ENCODE data around the gene CSMD2. TPM values are rescaled to one million over a fixed set of nuclear protein-coding genes. Genes with fewer than 3 reads are reported as not detected.

CSMD2 gene
- polyA plus RNA-seq, 4 donors, result under 0.01 to 0.54 (median 0.09) TPM

DNA sequence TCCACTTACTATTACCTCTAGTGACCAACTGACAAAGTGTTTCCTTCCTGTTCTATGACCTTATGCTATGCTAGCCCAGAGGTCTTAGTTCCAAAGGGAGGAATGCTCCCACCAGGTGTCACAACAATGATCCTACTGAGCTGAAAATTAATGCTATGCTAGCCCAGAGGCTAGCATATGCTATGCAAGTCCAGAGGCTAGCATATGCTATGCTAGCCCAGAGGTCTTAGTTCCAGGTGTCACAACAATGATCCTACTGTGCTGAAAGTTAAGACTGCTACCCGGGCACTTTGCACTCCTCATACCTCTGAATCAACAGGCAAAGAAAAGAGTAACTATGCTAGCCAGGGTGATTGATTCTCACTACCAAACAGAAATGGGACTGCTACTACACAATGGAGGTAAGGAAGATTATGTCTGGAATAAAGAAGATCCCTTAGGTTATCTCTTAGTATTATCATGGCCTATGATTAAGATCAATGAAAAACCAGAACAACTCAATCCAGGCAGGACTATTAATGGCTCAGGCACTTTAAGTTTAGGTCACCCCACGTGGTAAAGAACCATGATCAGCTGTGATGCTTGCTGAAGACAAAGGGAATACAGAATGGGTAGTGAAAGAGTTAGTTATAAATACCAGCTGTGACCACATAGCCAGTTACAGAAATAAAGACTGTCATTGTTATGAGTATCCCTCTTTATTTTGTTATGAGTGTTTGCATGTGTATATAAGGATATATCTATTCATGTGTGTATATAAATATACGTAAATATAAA lies 114.1 kb downstream of the CSMD2 start:
- FAIRE-seq, result no peak
- no peaks in the 10 kb centered on the region for H3K4me1 ChIP-seq (ENCODE audit: control insufficient read depth in 3 of 3, insufficient read depth in 2 of 3, low read depth in 1 of 3, low read length in 2 of 3)
- H3K9me3 ChIP-seq (ENCODE audit: control insufficient read depth in 2 of 2, insufficient read depth in 1 of 2, low read depth in 1 of 2, low read length in 1 of 2), result peaks cover 0 to 2% of the 10 kb centered on the region in 2 donors
- no peak for DNase-seq
- 60 to 71% (median 67%) methylated on average over 3 of the region's 3 CpGs for WGBS, 3 donors
- H3K36me3 ChIP-seq (ENCODE audit: control insufficient read depth in 3 of 3, insufficient read depth in 2 of 3, low read depth in 1 of 3, low read length in 3 of 3), result no peaks in the 10 kb centered on the region
- H3K27ac ChIP-seq (ENCODE audit: low read depth in 1 of 3, low read length in 2 of 3), result no peak overlapping the region
- no peaks in the 10 kb centered on the region for H3K27me3 ChIP-seq (ENCODE audit: control insufficient read depth in 3 of 3, insufficient read depth in 3 of 3, low read length in 3 of 3)
- no peak overlapping the region for H3K4me3 ChIP-seq (ENCODE audit: low read depth in 1 of 3, low read length in 3 of 3)

DNA sequence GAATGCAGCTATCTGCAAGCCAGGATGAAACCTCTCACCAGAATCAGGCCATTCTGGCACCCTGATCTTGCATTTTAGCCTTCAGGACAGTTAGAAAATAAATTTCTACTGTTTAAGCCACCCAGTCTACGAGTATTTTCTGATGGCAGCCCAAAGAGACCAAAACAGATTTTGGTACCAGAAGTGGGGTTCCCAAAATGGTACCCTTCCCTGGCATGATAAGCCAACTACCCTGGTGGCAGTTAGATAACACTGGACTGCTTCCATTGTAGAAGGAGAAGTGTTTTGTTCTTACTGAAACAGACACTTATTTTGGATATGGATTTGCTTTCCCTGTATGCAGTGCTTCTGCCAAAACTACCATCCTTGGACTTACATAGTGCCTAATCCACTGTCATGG lies 115.0 kb downstream of the CSMD2 start:
- no peak overlapping the region for H3K27ac ChIP-seq (ENCODE audit: low read depth in 1 of 3, low read length in 2 of 3)
- H3K4me1 ChIP-seq (ENCODE audit: control insufficient read depth in 3 of 3, insufficient read depth in 2 of 3, low read depth in 1 of 3, low read length in 2 of 3), result no peaks in the 10 kb centered on the region
- peaks cover 0 to 2% of the 10 kb centered on the region in 2 donors for H3K9me3 ChIP-seq (ENCODE audit: control insufficient read depth in 2 of 2, insufficient read depth in 1 of 2, low read depth in 1 of 2, low read length in 1 of 2)
- H3K27me3 ChIP-seq (ENCODE audit: control insufficient read depth in 3 of 3, insufficient read depth in 3 of 3, low read length in 3 of 3), result no peaks in the 10 kb centered on the region
- WGBS, 3 donors, result 17 to 61% (median 33%) methylated on average over 1 of the region's 1 CpG
- DNase-seq (no peak), FAIRE-seq (no peak)
- no peak overlapping the region for H3K4me3 ChIP-seq (ENCODE audit: low read depth in 1 of 3, low read length in 3 of 3)
- H3K36me3 ChIP-seq (ENCODE audit: control insufficient read depth in 3 of 3, insufficient read depth in 2 of 3, low read depth in 1 of 3, low read length in 3 of 3), result no peaks in the 10 kb centered on the region

DNA sequence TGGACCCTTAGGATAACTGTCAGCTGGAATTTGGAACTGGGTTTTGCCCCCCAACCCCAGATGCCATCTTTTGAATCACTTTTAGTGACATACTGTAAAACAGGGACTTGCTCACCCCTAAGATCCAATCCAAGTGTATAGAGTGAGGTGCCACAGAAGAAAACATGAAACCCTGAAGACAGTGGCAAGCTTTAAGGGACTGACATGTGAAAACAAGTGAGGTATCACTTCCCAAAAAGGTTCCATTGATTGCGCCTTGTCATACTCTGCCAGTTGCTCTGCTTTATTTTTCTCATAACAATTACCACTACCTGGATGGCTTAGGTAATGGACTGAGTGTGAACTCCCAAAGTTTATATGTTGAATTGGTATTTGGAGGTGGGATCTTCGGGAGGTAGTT lies 115.6 kb downstream of the CSMD2 start:
- WGBS, 3 donors, result 46 to 89% (median 55%) methylated on average over 2 of the region's 2 CpGs
- Histone ChIP-seq H3K4me1 (ENCODE audit: control insufficient read depth in 3 of 3, insufficient read depth in 2 of 3, low read depth in 1 of 3, low read length in 2 of 3) (no peaks in the 10 kb centered on the region), H3K4me3 (ENCODE audit: low read depth in 1 of 3, low read length in 3 of 3) (no peak overlapping the region), H3K36me3 (ENCODE audit: control insufficient read depth in 3 of 3, insufficient read depth in 2 of 3, low read depth in 1 of 3, low read length in 3 of 3) (no peaks in the 10 kb centered on the region), H3K9me3 (ENCODE audit: control insufficient read depth in 2 of 2, insufficient read depth in 1 of 2, low read depth in 1 of 2, low read length in 1 of 2) (peaks cover 0 to 2% of the 10 kb centered on the region in 2 donors), H3K27ac (ENCODE audit: low read depth in 1 of 3, low read length in 2 of 3) (no peak overlapping the region), H3K27me3 (ENCODE audit: control insufficient read depth in 3 of 3, insufficient read depth in 3 of 3, low read length in 3 of 3) (no peaks in the 10 kb centered on the region)
- DNase-seq (no peak), FAIRE-seq (no peak)

DNA sequence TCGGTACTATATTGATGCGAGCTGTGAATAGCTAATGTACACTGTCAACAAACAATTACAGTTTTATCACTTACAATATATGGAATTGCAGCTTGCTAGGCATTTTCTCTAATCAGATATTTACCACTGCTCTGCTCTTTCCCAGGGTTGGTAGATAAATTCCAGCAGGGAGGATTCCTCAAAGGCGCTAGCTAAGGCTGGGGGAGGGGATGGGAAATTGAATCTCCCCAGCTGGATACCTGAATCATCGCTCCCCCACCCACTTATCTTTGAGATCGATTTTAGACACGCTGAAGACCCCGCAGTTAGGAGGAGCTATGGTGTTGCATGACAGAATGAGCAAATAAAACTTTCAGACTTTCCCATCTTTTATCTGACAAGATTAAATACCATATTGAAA lies 127.2 kb downstream of the CSMD2 start:
- Histone ChIP-seq H3K36me3 (ENCODE audit: control insufficient read depth in 3 of 3, insufficient read depth in 2 of 3, low read depth in 1 of 3, low read length in 3 of 3) (no peaks in the 10 kb centered on the region), H3K4me3 (ENCODE audit: low read depth in 1 of 3, low read length in 3 of 3) (no peak overlapping the region), H3K9me3 (ENCODE audit: control insufficient read depth in 2 of 2, insufficient read depth in 1 of 2, low read depth in 1 of 2, low read length in 1 of 2) (no peaks in the 10 kb centered on the region), H3K4me1 (ENCODE audit: control insufficient read depth in 3 of 3, insufficient read depth in 2 of 3, low read depth in 1 of 3, low read length in 2 of 3) (no peaks in the 10 kb centered on the region), H3K27me3 (ENCODE audit: control insufficient read depth in 3 of 3, insufficient read depth in 3 of 3, low read length in 3 of 3) (peaks cover 0 to 2% (median 0%) of the 10 kb centered on the region in 3 donors), H3K27ac (ENCODE audit: low read depth in 1 of 3, low read length in 2 of 3) (no peak overlapping the region)
- FAIRE-seq (no peak), DNase-seq (no peak)
- WGBS, 3 donors, result 22 to 43% (median 41%) methylated on average over 7 of the region's 7 CpGs

DNA sequence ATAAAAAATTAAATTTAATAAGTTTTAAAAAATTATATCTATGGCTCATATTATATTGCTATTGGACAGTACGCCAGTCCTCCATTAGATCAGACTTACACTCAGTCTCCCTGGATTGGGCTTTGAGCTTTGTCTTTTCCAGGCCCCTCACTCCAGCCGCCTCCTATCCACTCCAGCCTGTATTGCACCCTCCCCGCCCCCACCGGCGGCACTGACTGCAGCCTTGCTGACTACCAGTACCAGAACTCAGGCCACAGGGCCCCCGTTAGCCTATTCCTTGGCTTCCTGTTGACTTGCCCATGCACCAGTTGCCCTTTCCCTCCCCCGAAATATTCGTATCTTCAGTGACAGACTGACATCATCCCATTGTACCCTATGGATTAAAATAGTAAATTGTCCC lies 127.9 kb downstream of the CSMD2 start:
- H3K27ac ChIP-seq (ENCODE audit: low read depth in 1 of 3, low read length in 2 of 3), result no peak overlapping the region
- H3K36me3 ChIP-seq (ENCODE audit: control insufficient read depth in 3 of 3, insufficient read depth in 2 of 3, low read depth in 1 of 3, low read length in 3 of 3), result no peaks in the 10 kb centered on the region
- 66 to 80% (median 76%) methylated on average over 8 of the region's 8 CpGs for WGBS, 3 donors
- no peaks in the 10 kb centered on the region for H3K9me3 ChIP-seq (ENCODE audit: control insufficient read depth in 2 of 2, insufficient read depth in 1 of 2, low read depth in 1 of 2, low read length in 1 of 2)
- H3K4me3 ChIP-seq (ENCODE audit: low read depth in 1 of 3, low read length in 3 of 3), result no peak overlapping the region
- FAIRE-seq (no peak), DNase-seq (no peak)
- H3K27me3 ChIP-seq (ENCODE audit: control insufficient read depth in 3 of 3, insufficient read depth in 3 of 3, low read length in 3 of 3), result peaks cover 0 to 2% (median 0%) of the 10 kb centered on the region in 3 donors
- H3K4me1 ChIP-seq (ENCODE audit: control insufficient read depth in 3 of 3, insufficient read depth in 2 of 3, low read depth in 1 of 3, low read length in 2 of 3), result no peaks in the 10 kb centered on the region

DNA sequence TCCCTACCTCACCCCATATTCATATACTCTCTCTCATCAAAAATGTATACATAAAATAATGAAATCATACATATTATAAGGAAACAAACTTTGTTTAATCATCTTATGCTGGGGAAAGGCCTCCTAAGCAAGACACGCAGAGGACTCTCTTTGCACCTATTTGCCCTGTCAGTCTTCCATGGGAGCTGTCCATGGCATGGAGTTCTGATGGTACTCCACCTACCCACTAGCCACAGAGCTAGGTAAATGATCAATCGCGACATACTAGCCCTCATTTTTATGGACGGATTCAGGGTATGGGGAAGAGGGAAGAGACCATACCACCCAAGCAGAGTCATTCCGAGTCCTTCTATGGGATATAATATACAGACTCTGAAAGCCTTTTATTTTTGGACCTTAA lies 131.0 kb downstream of the CSMD2 start:
- WGBS, 3 donors, result 57 to 75% (median 64%) methylated on average over 5 of the region's 5 CpGs
- no peak for DNase-seq
- no peaks in the 10 kb centered on the region for H3K9me3 ChIP-seq (ENCODE audit: control insufficient read depth in 2 of 2, insufficient read depth in 1 of 2, low read depth in 1 of 2, low read length in 1 of 2)
- no peak overlapping the region for H3K27ac ChIP-seq (ENCODE audit: low read depth in 1 of 3, low read length in 2 of 3)
- peaks cover 0 to 2% (median 0%) of the 10 kb centered on the region in 3 donors for H3K27me3 ChIP-seq (ENCODE audit: control insufficient read depth in 3 of 3, insufficient read depth in 3 of 3, low read length in 3 of 3)
- no peaks in the 10 kb centered on the region for H3K4me1 ChIP-seq (ENCODE audit: control insufficient read depth in 3 of 3, insufficient read depth in 2 of 3, low read depth in 1 of 3, low read length in 2 of 3)
- no peaks in the 10 kb centered on the region for H3K36me3 ChIP-seq (ENCODE audit: control insufficient read depth in 3 of 3, insufficient read depth in 2 of 3, low read depth in 1 of 3, low read length in 3 of 3)
- FAIRE-seq, result no peak
- no peak overlapping the region for H3K4me3 ChIP-seq (ENCODE audit: low read depth in 1 of 3, low read length in 3 of 3)

DNA sequence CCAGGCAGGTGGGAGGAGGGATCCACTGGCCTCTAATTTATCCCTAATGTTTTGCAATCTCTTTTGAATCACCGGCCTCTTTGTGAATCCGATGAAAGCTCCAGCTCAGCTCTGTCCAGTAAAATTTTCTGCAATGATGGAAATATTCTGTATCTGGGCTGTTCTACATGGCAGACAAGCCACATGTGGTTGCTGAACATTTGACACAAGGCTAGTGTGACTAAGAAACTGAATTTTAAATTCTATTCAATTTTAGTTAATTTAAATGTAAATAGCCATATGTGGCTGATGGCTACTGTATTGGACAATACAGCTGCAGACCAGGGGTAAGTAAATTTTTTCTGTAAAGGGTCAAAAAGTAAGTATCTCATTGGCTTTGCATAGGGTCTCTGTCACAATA lies 135.1 kb downstream of the CSMD2 start:
- H3K9me3 ChIP-seq (ENCODE audit: control insufficient read depth in 2 of 2, insufficient read depth in 1 of 2, low read depth in 1 of 2, low read length in 1 of 2), result no peaks in the 10 kb centered on the region
- no peak overlapping the region for H3K4me3 ChIP-seq (ENCODE audit: low read depth in 1 of 3, low read length in 3 of 3)
- 93 to 98% (median 96%) methylated on average over 2 of the region's 2 CpGs for WGBS, 3 donors
- DNase-seq (no peak), FAIRE-seq (no peak)
- no peaks in the 10 kb centered on the region for H3K36me3 ChIP-seq (ENCODE audit: control insufficient read depth in 3 of 3, insufficient read depth in 2 of 3, low read depth in 1 of 3, low read length in 3 of 3)
- peaks cover 0 to 2% (median 0%) of the 10 kb centered on the region in 3 donors for H3K27me3 ChIP-seq (ENCODE audit: control insufficient read depth in 3 of 3, insufficient read depth in 3 of 3, low read length in 3 of 3)
- H3K27ac ChIP-seq (ENCODE audit: low read depth in 1 of 3, low read length in 2 of 3), result no peak overlapping the region
- H3K4me1 ChIP-seq (ENCODE audit: control insufficient read depth in 3 of 3, insufficient read depth in 2 of 3, low read depth in 1 of 3, low read length in 2 of 3), result no peaks in the 10 kb centered on the region

DNA sequence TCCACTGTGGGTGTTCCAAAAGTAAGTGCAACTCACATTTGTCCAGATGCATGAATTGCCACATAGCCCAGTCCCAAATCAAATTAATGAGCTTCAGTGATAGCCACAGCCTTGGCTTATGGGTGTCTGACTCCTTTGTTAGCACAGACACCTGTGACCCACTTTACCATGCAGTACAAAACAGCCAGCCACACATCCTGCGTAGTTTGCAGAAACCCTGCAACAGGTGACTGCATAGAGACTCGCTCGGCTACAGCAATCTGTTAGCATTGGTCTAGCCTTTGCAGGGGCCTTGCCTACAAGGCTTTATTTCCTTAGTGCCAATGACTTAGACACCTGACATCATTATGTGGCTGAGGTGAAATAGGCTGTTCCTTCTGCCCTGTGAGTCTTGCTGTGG lies 135.5 kb downstream of the CSMD2 start:
- H3K27ac ChIP-seq (ENCODE audit: low read depth in 1 of 3, low read length in 2 of 3), result no peak overlapping the region
- no peak for FAIRE-seq
- 81 to 87% (median 86%) methylated on average over 3 of the region's 3 CpGs for WGBS, 3 donors
- H3K4me1 ChIP-seq (ENCODE audit: control insufficient read depth in 3 of 3, insufficient read depth in 2 of 3, low read depth in 1 of 3, low read length in 2 of 3), result no peaks in the 10 kb centered on the region
- no peaks in the 10 kb centered on the region for H3K36me3 ChIP-seq (ENCODE audit: control insufficient read depth in 3 of 3, insufficient read depth in 2 of 3, low read depth in 1 of 3, low read length in 3 of 3)
- no peak for DNase-seq
- H3K4me3 ChIP-seq (ENCODE audit: low read depth in 1 of 3, low read length in 3 of 3), result no peak overlapping the region
- H3K9me3 ChIP-seq (ENCODE audit: control insufficient read depth in 2 of 2, insufficient read depth in 1 of 2, low read depth in 1 of 2, low read length in 1 of 2), result no peaks in the 10 kb centered on the region
- H3K27me3 ChIP-seq (ENCODE audit: control insufficient read depth in 3 of 3, insufficient read depth in 3 of 3, low read length in 3 of 3), result peaks cover 0 to 2% (median 0%) of the 10 kb centered on the region in 3 donors
